GM06990 (cell line): Measurements from ENCODE around the gene BEAN1.

Experiments used
- DNase-seq: peaks from one replicate; pipeline ENCODE4 v3.0.0-alpha.2; 2011; ENCODE audit not compliant: insufficient read length; ENCODE audit errors: extremely low read depth
- H3K27me3 ChIP-seq: replicated peaks from 2 replicates; pipeline ENCODE4 v1.6.0; 2011; ENCODE audit warnings: low read length; ENCODE audit not compliant: control insufficient read depth, insufficient read depth
- H3K36me3 ChIP-seq: 2 replicates; pipeline ENCODE4 v1.5.1; 2011; ENCODE audit warnings: low read length; ENCODE audit not compliant: control insufficient read depth, insufficient read depth
- H3K4me3 ChIP-seq: replicated peaks from 2 replicates; pipeline ENCODE4 v1.5.1; 2011; ENCODE audit warnings: low read depth, mild to moderate bottlenecking, control low read depth, low read length
- TF ChIP-seq, protein P1 (sequence below): IDR thresholded peaks from 2 replicates; pipeline ENCODE4 v1.5.1; 2011; ENCODE audit warnings: low read length, control low read depth, mild to moderate bottlenecking, inconsistent platforms; ENCODE audit not compliant: insufficient read depth, poor library complexity, severe bottlenecking

The BEAN1 gene, protein sequence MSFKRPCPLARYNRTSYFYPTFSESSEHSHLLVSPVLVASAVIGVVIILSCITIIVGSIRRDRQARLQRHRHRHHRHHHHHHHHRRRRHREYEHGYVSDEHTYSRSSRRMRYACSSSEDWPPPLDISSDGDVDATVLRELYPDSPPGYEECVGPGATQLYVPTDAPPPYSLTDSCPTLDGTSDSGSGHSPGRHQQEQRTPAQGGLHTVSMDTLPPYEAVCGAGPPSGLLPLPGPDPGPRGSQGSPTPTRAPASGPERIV

DNA sequence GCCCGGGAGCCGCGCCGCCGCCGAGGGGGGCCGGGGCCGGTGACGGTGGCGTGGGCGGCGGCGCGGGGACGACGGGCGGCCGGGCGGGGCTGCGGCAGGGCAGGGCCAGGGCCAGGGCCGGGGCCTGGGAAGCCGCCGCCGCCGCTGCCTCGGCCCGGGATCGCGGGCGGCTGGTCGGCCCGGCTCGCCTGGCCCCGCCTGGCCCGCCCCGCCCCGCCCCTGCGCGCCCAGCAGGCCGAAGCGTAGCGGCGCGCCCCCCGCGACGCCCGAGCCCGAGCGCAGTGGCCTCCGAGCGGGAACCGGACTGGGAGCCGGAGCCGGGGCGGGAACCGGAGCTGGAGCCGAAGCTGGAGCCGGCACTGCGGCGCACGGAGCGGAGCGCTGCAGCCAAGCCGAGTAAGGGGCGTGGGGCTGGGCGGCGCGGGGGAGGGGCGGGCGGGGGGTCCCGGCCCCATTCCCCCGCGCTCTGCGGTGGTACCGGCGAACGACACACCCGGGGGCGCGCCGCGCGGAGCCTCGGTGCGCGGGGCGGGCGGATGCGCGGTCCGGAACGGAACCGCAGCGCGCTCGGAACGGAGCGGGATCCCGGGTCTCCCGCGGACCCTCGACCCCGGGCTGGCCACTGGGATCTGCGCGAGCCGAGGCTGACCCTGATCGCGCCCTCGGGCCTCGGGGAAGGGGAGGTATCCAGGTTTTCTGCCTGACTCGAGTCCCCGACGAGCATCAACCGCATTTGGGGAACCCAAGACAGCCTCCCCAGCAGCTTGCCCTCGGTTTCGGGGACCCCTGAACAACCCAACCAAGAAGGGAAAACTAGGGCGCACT lies at the start of gene BEAN1:
BEAN1 (plus strand) TSS at position 260 of the 825 bp plus-strand sequence. CDS start 10,382 bp downstream, outside the sequence.
- H3K4me3 ChIP-seq = no peak within 1 kb of the TSS
- TF ChIP-seq, protein P1, sequence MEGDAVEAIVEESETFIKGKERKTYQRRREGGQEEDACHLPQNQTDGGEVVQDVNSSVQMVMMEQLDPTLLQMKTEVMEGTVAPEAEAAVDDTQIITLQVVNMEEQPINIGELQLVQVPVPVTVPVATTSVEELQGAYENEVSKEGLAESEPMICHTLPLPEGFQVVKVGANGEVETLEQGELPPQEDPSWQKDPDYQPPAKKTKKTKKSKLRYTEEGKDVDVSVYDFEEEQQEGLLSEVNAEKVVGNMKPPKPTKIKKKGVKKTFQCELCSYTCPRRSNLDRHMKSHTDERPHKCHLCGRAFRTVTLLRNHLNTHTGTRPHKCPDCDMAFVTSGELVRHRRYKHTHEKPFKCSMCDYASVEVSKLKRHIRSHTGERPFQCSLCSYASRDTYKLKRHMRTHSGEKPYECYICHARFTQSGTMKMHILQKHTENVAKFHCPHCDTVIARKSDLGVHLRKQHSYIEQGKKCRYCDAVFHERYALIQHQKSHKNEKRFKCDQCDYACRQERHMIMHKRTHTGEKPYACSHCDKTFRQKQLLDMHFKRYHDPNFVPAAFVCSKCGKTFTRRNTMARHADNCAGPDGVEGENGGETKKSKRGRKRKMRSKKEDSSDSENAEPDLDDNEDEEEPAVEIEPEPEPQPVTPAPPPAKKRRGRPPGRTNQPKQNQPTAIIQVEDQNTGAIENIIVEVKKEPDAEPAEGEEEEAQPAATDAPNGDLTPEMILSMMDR = no peak
- no peak for DNase-seq
- H3K27me3 ChIP-seq = peaks cover 12% of the 10 kb centered on the region
- no peaks in the 10 kb centered on the region for H3K36me3 ChIP-seq

DNA sequence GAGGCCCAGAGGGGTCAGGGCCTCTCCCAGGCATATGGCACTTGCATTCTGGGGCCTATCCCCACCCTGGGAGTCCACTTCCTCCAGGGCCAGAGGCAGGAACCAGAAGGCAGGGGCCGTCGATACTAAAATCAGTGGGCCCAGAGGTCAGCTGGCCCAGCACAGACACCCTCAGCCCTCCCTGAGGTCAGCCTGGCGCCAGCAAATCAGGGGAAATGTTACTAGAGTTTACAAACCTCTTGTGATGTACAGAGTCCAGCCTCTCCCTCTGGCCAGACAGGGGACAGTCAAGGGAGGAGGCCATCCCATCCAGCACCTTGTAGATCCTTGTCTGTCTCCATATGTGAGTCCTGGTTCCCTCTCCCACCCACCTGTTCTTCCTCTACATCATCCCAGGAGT lies 49.8 kb upstream of the BEAN1 start:
- H3K27me3 ChIP-seq = no peaks in the 10 kb centered on the region; the same call in 1 of the 2 replicates
- no peak for DNase-seq
- no peak overlapping the region for H3K4me3 ChIP-seq
- no peaks in the 10 kb centered on the region for H3K36me3 ChIP-seq
- TF ChIP-seq, protein P1 = no peak

DNA sequence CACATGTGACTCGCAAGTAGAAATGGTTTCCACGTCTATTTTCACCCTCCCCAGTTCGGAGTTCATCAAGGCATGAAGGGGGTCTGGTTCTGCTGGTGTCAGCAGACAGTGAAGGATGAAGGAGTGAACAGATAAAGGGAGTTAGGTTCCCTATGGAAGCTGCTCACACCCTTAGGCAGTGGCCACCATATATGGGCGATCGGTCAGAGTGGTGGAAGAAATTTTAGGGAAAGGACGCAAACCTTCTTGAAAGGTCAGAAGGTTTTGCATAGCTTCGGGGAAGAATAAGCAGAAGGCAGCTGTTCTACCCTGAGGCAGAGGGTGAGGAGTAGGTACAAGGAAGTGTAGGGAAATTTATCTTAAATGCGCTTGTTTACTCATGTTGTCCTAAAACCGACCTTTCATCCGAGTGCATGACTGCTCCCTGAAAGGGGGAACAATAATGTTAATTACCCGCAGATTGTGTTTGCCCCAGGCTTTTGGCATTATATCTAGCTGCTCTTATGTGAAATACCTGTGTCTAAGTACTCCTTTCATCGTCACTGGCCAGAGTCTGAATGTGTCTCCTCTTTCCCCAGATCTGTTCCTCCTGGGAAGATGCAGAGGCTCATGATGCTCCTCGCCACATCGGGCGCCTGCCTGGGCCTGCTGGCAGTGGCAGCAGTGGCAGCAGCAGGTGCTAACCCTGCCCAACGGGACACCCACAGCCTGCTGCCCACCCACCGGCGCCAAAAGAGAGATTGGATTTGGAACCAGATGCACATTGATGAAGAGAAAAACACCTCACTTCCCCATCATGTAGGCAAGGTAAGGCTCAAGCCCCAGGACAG lies 48.1 kb upstream of the BEAN1 start:
- DNase-seq = no peak
- TF ChIP-seq, protein P1 = no peak
- H3K27me3 ChIP-seq = no peaks in the 10 kb centered on the region; the same call in 1 of the 2 replicates
- H3K36me3 ChIP-seq = no peaks in the 10 kb centered on the region
- H3K4me3 ChIP-seq = no peak overlapping the region

DNA sequence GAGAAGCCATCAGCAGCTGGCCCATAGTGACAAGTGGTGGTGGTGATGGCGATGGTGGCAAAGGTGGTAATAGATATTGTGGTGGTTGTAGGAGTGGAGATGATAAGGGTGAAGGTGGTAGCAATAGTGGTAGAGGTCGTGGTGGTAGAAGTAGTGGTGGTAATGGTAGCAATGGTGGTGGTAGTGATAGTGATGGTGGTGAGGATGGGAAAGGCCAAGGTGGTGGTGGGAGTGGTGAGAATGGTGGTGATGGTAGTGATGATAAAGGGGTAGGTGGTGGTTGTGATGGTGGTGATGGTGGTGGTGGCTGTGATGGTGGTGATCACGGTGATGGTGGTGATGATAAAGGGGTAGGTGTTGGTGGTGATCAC lies 47.5 kb upstream of the BEAN1 start:
- TF ChIP-seq, protein P1 = no peak
- no peaks in the 10 kb centered on the region; the same call in 1 of the 2 replicates for H3K27me3 ChIP-seq

DNA sequence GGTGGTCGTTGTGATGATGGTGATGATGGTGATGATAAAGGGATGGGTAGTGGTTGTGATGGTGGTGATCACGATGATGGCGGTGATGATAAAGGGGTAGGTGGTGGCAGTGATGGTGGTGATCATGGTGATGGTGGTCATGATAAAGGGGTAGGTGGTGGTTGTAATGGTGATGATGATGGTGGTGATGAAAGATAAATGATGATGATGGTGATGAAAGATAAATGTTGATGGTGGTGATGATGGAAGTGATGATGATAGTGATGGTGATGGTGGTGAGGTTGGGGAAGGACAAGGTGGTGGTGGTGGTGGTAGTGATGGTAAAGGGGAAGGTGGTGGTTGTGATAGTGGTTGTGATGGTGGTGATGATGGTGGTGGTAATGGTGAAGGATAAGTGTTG lies 46.7 kb upstream of the BEAN1 start:
- Histone ChIP-seq H3K27me3 (no peaks in the 10 kb centered on the region; the same call in 1 of the 2 replicates), H3K36me3 (no peaks in the 10 kb centered on the region), H3K4me3 (no peak overlapping the region)
- DNase-seq = no peak
- TF ChIP-seq, protein P1 = no peak

More for the DNA sequence above, 47.5 kb upstream of the BEAN1 start:
- H3K36me3 ChIP-seq = no peaks in the 10 kb centered on the region
- DNase-seq = no peak
- no peak overlapping the region for H3K4me3 ChIP-seq
